GM18517 (cell line): ENCODE measurements around the gene AGFG2.
A peak's percentile ranks its signal among the peaks of the same experiment; 100 is the strongest.

Source experiments
- ATAC-seq: cut with Tn5 transposase; IDR thresholded peaks from one replicate; pipeline ENCODE4 v1.9.1; 2021; ENCODE audit warnings: mild to moderate bottlenecking, moderate library complexity; ENCODE audit not compliant: unreplicated experiment

AGFG2 gene

DNA sequence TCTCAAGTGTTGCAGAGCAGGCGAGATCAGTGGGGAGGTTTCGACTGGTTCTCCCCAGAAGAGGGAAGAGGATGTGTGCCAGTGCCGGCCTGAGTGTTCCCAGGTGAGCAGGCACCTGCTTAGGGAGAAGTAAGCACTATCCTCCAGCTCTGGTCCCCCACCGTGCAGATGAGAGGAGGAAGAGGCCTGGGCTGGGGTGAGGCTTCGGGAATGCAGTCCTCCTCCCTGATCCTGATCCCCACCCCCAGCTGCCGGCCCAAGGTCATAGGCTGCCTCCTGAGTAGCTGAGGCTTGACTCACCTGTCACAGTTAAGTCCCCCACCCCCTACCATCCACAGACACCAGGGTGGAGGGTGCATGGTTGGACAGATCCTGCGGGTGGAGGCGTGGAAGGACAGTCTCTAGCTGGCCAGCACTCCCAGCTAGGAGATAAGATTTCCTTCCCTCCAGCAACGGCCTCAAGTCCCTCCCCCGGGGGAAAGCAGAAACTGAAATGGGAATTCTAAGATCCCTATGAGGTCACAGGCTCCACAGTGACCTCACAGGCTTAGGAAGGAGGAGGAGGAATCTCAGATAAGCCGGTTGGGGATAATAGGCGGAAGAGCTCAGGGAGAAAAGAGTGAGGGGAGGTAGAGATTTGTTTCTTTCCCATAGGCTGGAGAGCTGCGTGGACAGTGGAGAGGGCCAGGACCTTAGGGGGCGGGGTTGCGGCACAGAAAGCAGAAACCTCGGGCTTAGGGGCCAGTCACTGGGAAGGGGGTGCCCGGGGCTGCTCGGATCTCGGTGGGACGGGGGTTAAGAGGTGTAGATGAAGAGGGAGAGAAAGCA, 45.9 kb downstream of the AGFG2 start:
- no peak for ATAC-seq

DNA sequence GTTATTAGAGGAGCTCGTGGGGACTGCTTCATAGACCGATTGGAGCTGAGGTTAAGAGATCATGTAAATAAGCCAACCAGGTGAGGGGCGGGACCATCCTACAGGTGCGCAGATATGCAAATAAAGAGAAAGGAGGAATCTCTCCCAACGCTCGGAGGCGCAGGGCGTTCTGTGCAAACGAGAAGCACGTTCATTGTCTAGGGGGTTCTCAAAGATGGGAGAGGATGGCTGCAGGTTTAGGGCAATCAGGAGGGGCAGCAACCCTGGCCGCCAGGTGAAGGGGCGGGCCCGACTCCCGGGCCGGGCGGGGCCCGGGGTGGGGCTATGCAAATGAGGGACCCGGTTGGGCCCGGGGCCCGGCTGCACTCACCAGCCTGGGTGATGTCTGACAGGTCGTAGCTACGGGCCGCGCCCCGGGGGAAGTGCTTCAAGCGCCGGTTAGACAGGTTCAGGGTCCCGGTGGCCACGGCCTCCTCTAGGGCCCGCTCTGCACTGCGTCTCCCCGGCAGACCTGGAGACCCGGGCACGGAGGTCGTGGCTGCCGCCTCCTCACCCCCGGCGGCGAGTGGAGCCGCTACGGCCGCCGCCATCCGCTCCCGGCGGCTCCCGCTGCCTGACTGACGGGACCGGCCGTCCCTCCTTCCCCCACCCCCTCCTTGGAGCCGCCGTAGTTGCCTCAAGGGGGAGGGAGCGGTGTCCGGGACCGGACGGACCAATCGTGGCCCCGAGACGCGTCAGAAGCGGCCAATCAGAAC, 46.7 kb downstream of the AGFG2 start, which contains the start of gene LRCH4:
TSS of gene LRCH4 (minus strand) at position 619 of the 755 bp plus-strand sequence. CDS start at position 590, 29 bp downstream.
- peak; percentile 30 for ATAC-seq

DNA sequence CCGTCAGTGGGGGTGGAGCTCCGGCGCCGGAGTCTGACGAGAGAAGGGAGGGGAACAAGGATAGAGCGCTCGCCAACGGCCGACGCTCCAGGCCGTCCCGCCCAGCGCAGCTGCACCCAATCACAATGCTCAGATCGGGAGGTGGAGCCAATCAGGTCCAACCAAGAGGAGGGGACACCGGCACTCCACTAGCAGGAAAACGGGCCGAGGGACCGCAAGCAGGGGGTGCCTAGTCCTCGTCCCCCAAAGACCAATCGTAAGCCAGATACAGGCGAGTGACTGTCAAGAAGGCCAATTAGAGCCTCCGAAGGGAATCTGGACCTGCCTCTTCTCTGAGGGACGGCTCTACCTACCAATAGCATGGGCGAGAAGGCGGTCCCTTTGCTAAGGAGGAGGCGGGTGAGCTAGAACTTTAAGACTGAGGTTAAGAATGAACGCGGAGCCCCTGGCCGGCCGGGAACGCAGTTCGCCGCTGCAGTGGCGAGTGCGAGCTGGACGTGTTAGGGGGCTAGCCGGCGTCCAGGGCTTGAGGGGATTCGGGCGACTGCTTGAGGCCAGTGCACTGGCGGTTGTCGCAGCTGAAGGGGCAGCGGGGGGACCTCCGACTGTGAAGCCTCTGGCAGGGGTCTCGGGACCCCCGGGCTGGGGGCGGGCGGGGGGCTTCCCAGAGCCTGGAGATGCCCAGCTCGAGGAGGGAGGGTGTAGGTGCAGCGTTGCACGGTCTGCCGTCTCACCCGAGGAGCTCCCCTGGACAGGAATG, 47.4 kb downstream of the AGFG2 start, which contains the start of gene FBXO24:
TSS of gene FBXO24 (plus strand) at position 63 of the 760 bp plus-strand sequence. CDS start at position 361, 298 bp downstream.
- peak; percentile 85 for ATAC-seq

DNA sequence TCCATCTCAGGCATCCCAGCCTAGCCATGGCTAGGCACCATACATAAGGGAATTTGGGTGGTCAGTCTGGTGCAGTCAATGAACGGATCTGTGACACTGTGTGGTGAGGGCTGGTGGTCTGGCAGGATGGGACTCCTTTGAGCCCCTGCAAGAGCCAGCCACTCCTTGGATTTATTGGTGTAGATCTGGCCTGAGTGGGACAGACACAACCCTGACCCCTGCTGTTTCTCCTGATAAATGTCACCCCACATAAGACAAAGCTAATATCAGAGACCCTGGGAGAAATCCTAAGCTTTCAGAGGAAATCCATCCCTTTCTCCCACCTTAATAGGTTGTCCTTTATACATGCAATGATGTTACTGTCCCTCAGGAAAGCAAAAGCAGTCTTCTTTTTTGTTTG, 49.4 kb downstream of the AGFG2 start:
- no peak for ATAC-seq

DNA sequence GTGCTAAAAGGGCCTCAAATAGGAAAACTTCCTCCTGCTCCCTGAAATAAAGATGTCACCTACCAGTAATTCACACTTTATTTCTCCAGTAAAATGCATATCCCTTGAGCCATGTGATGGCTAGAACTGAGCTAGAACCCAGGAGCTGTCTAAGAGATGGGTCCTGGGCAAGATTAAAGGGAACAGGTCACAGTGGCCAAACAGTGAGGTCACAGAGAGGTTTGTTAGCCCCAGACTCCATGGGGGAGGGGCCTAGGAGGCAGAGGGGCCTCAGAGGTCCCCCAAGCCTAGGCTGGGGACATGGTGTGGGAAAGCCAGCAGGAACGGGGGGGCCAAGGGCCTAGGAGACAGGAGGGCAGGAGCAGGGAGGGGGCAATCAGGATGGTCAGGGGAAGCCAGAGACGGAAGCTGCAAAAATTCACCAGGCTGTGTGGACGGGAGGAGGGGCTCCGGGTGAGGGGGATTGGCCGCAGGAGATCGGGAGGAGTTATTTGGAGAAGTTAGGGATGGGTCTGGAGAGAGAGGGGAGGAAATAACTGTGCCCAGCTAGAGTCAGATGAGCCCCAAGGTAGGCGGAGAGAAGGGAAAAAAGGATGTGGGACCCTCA, 50.4 kb downstream of the AGFG2 start:
- no peak for ATAC-seq

DNA sequence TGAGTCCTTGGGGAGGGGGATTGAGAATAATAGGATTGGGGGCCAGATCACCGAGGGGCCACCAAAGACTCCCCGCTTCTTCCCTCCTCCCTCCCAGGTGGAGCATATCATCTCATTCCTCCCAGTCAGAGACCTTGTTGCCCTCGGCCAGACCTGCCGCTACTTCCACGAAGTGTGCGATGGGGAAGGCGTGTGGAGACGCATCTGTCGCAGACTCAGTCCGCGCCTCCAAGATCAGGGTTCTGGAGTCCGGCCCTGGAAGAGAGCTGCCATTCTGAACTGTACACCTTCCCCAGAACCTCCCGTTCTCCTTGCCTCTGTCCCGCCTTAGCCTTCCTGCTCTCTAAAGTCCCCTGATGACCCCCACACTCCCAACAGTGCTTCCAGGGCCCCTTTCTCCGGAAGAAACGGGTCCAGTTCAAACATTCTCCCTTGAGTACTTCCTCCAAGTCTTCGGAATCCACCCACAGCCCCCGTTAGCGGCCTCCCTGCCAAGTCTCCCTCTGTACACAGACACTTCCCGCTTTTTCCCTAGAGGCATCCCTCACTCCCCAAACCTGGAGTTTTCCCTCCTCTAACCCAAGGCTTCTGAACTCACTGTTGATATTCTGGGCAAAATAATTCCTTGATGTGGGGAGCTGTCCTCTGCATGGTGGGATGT, 51.2 kb downstream of the AGFG2 start:
- no peak for ATAC-seq

DNA sequence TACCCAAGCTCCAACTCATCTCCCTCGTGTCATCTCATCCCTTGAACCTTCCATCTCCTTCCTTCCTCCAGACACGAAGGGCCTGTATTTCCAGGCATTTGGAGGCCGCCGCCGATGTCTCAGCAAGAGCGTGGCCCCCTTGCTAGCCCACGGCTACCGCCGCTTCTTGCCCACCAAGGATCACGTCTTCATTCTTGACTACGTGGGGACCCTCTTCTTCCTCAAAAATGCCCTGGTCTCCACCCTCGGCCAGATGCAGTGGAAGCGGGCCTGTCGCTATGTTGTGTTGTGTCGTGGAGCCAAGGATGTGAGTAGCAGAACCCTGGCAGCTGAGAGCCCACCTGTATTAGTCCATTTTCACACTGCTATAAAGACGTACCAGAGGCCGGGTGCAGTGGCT, 52.6 kb downstream of the AGFG2 start:
- no peak for ATAC-seq

DNA sequence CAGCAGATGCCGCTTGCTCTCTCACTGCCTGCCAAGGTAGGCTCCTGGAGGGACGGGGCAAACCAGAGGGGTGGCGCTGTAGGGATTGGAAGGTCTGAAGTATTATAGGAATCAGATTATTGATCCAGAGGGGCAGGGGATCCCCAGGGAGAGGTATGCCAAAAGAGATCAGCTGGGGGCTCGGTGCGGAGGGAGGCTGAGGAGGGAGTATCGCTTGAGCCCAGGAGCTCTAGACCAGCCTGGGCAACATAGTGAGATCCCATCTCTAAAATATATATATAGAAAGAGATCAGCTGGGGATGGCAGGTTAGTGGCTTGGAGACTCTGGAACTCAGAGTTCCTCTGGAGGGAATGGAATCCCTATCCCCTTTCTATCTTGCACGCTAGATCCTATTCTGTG, 56.2 kb downstream of the AGFG2 start:
- no peak for ATAC-seq

DNA sequence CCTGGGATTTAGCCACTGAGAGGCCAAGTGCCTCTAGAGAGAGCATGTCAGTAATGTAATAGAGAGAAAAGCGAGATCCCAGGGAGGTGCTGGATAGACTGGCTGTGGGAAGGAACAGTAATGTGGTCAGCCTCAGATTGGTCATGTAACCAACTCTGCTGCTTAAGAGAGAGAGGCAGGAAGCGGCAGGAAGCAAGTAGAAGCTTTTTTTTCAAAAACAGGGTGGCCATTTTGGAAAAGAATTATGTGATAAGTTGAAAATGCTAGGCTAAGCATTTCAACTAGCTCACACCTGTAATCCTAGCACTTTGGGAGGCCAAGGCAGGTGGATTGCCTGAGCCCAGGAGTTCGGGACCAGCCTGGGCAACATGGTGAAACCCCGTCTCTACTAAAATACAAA, 59.4 kb downstream of the AGFG2 start:
- ATAC-seq = no peak

DNA sequence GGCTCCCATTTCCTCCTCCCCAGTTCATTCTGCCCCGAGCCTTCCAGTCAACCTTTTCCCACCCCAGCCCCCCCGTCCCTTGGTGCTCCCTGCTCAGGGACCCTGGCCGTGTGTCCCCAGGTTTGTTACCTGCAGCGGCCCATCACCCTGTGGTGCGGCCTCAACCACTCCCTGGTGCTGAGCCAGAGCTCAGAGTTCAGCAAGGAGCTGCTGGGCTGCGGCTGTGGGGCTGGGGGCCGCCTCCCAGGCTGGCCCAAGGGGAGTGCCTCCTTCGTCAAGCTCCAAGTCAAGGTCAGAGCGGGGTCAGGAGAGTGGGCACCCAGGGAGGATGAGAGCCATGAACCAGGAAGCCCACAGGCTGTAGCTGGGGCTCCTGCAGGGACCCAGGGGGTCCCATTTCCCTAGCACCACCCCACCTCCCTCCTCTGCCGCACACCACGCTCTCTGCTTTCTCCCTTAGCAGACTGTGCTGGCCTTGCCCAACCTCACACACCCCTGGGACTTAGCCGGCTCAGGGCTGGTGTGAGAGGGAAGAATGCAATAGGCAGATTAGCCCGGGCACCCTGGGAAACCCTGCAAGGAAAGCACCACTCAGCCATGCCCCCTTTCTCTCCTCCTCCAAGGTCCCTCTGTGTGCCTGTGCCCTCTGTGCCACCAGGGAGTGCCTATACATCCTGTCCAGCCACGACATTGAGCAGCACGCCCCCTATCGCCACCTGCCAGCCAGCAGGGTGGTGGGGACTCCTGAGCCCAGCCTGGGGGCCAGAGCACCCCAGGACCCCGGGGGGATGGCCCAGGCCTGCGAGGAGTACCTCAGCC, 61.1 kb downstream of the AGFG2 start:
- ATAC-seq = no peak

DNA sequence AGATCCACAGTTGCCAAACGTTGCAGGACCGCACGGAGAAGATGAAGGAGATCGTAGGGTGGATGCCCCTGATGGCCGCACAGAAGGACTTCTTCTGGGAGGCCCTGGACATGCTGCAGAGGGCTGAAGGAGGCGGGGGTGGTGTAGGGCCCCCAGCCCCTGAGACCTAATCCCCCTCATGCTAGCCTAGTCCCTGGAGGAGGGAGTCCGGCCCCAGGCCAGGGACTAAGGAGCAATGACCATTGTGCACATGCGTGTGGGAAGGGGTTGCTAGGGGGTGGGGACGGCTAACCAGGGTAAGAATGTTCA, 61.7 kb downstream of the AGFG2 start:
- ATAC-seq = no peak

DNA sequence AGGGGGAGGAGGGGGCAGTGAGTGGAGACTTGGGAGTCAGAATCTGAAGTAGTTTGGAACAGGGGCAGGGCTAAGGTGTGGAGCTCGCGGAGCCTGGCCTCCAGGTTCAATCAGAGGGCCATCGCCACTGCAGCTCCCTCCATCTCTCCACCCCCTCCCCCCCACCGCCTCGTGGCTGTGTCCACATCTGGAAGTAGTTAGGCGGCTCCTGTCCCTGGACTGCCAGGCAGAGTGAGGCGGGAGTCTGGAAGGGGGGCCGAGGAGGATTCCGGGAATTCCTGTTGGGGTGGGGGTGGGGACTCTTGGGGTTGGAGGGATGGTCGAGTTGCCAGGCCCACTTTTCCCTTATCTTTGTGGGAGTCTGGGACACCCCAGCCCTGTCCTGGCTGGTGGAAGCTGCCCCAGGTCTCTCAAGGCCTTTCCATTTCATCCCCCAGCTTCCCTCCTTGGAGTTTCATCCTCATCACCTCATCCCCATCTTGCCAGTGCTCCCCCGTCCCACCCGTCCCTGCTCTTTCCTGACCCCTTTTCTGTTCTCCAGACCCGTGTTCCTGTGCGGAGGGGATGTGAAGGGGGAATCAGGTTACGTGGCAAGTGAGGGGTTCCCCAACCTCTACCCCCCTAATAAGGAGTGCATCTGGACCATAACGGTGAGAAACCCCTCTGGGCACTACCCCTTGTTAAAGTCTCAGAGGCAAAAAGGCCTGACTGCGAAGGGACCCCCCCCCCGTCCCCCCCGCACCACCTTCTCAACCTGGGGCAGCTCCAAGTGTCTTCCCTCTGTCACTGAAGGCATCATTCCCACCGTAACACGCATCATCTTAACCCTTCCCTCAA, 64.1 kb downstream of the AGFG2 start:
- ATAC-seq = no peak

DNA sequence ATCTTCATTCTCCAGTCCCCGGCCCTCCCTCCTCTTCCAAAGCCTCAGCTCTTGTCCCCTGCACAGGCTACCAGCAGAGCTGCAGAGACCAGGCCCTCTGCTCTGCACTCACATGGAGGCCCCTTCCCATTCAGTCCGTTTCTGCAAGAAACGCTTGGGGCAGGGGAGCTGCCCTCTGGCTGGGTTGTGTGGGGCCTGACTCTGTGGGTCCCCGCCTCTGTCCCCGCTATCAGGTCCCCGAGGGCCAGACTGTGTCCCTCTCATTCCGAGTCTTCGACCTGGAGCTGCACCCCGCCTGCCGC, 64.7 kb downstream of the AGFG2 start:
- no peak for ATAC-seq

DNA sequence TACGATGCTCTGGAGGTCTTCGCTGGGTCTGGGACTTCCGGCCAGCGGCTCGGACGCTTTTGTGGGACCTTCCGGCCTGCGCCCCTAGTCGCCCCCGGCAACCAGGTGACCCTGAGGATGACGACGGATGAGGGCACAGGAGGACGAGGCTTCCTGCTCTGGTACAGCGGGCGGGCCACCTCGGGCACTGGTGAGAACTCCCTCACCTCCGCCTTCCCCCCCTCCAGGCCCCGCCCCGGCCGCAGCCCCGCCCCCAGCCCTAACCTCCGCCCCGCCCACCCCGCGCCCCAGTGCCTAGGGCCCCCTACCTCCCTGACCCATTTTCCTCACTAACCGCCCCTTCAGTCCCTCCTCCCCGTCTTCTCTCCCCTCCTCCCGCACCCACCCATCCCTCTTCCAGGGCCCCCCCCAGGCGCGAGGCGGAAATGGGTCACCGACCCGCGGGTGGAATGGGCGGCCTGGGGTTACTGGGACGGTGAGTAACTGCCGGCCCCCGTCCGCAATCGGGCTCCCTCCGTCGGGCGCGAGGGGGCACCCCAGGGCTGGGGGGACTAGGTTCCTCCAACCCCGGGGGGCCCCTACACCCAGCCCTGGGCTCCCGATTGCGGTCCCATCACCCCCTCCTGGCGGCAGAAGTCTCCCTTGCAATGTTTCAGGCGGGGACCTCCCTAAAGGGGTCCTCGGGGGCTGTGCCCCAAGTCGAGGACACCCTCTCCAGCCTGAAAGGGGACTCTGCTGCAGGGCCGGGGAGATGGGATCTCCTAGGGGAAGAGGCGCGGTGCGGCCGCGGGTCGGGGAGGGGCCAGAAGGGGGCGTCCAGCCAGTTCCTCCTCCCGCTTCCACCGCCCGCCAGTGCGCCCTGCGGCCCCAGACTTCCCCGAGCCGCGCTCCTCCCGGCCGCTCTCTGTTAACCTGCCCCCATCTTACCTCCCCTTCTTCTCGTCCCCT, 65.3 kb downstream of the AGFG2 start:
- ATAC-seq = no peak

DNA sequence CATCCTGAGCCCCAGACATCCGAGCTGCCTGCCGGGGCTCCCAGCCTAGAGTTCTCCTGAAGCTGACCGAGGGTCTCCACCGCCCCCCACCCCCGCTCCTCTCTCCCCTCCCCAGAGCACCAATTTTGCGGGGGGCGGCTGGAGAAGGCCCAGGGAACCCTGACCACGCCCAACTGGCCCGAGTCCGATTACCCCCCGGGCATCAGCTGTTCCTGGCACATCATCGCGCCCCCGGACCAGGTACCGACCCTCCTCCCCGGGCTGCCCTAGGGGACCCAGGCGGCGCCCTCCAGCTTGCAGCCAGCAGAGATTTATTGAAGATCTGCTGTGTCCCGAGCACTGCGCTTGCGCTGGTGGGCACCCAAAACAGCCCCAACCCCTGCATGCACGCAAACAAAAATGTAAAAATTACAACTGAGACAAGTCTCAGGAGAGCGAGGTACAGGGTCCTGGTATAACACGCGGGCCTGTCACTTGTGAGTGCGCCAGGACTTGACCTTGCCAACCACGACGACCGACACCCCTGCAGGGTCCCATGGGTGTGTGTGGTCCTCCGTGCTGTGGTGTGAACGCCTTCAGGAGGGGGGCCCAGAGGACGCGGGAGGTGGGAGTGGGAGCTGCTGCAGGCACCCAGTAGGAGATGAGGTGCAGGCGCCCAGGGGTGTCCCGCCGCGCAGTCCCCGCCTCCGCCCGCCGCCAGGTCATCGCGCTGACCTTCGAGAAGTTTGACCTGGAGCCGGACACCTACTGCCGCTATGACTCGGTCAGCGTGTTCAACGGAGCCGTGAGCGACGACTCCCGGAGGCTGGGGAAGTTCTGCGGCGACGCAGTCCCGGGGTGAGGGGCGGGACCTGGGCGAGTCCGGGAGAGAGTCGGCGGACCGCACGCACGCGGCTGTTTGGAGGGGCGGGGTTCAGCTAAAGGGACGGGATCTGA, 66.2 kb downstream of the AGFG2 start:
- no peak for ATAC-seq

DNA sequence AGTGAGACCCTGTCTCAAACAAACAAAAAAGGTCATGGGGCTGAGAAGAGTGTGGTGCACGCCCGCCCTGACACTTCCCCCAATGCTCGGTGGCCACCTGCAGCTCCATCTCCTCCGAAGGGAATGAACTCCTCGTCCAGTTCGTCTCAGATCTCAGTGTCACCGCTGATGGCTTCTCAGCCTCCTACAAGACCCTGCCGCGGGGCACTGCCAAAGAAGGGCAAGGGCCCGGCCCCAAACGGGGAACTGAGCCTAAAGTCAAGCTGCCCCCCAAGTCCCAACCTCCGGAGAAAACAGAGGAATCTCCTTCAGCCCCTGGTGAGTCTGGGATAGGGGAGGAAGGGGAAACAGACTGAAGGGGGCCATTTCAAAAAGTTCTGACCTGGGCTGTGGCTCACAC, 67.3 kb downstream of the AGFG2 start:
- no peak for ATAC-seq

DNA sequence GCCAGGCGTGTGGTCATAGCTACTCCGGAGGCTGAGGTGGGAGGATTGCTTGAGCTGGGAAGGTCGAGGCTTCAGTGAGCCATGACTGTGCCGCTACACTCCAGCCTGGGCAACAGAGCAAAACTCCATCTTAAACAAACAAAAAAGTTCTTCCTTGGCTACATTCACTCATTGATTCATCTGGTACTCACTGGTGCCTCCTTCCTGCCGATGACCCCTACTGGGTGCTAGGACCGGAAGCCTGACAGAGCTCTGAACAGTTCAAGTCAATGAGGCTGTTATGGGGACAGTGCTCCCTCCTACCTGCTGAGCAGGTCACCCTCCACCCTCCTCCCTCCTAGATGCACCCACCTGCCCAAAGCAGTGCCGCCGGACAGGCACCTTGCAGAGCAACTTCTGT, 68.1 kb downstream of the AGFG2 start:
- no peak for ATAC-seq
